WTC11 (cell line): ENCODE results near the gene NWD2. TPM values are rescaled to one million over a fixed set of nuclear protein-coding genes. Genes with fewer than 3 reads are reported as not detected.
A peak's percentile ranks its signal among the peaks of the same experiment; 100 is the strongest.

Experiments
- ATAC-seq: fragments of 200-7000 bp; cut with Tn5 transposase; 2 replicates; pipeline ENCODE4 v1.10.0; 2021; ENCODE audit warnings: mild to moderate bottlenecking, moderate library complexity
- CTCF ChIA-PET: fragments of 300-600 bp; sonication (Branson Sonifier 250); formaldehyde crosslinking; loops from one replicate; lab custom pipeline; 2021; ENCODE audit warnings: antibody characterized with exemption; lab: Charles Lee
- POLR2A ChIA-PET: fragments of 350-600 bp; sonication (Branson Sonifier 250); formaldehyde crosslinking; loops from one replicate; lab custom pipeline; 2021; ENCODE audit warnings: antibody characterized with exemption; lab: Charles Lee
- DNase-seq: peaks from one replicate; pipeline ENCODE4 v3.0.0; 2021; ENCODE audit warnings: low spot score
- H3K27ac Mint-ChIP-seq: 2 replicates; pipeline ENCODE4 v1.8.0; 2021; ENCODE audit warnings: mixed read lengths
- H3K27me3 Mint-ChIP-seq: 2 replicates; pipeline ENCODE4 v1.8.0; 2021; ENCODE audit warnings: low read depth, mild to moderate bottlenecking, moderate library complexity, mixed read lengths
- H3K36me3 Mint-ChIP-seq: 2 replicates; pipeline ENCODE4 v1.8.0; 2021; ENCODE audit warnings: mixed read lengths
- H3K4me1 Mint-ChIP-seq: 2 replicates; pipeline ENCODE4 v1.8.0; 2022; ENCODE audit warnings: mixed read lengths
- H3K4me3 Mint-ChIP-seq: 2 replicates; pipeline ENCODE4 v1.8.0; 2021; ENCODE audit warnings: mild to moderate bottlenecking, moderate library complexity, mixed read lengths
- H3K9me3 Mint-ChIP-seq: 2 replicates; pipeline ENCODE4 v1.8.0; 2021; ENCODE audit warnings: mixed read lengths
- ATF1 ChIP-seq: sonication (generic); formaldehyde crosslinking; IDR thresholded peaks from 2 replicates; pipeline ENCODE4 v1.8.1; 2023; ENCODE audit warnings: mild to moderate bottlenecking, moderate library complexity, missing genetic modification reagents
- ATF6 ChIP-seq: sonication (generic); formaldehyde crosslinking; IDR thresholded peaks from 2 replicates; pipeline ENCODE4 v1.8.1; 2023; ENCODE audit warnings: mild to moderate bottlenecking, missing genetic modification reagents
- CDX4 ChIP-seq: fragments of 250-450 bp; sonication (Bioruptor Pico); IDR thresholded peaks from 2 replicates; pipeline ENCODE4 v1.9.0; 2021; ENCODE audit warnings: moderate library complexity, mild to moderate bottlenecking, inconsistent platforms, borderline replicate concordance
- CTCF ChIP-seq: fragments of 200-600 bp; IDR thresholded peaks from 2 replicates; pipeline ENCODE4 v1.8.0; 2022; ENCODE audit warnings: antibody characterized with exemption
- ERG ChIP-seq: fragments of 250-450 bp; sonication (Bioruptor Pico); IDR thresholded peaks from 2 replicates; pipeline ENCODE4 v1.8.0; 2021; ENCODE audit warnings: mild to moderate bottlenecking
- ESRRA ChIP-seq: sonication (generic); formaldehyde crosslinking; IDR thresholded peaks from 2 replicates; pipeline ENCODE4 v1.8.1; 2022; ENCODE audit warnings: mild to moderate bottlenecking, missing genetic modification reagents, borderline replicate concordance
- FOXP1 ChIP-seq: sonication (generic); formaldehyde crosslinking; IDR thresholded peaks from 2 replicates; pipeline ENCODE4 v1.8.0; 2022; ENCODE audit warnings: missing genetic modification reagents, mild to moderate bottlenecking, moderate library complexity, borderline replicate concordance
- GRHL2 ChIP-seq: fragments of 250-450 bp; sonication (Bioruptor Pico); IDR thresholded peaks from 2 replicates; pipeline ENCODE4 v1.8.0; 2022; ENCODE audit warnings: mild to moderate bottlenecking, moderate library complexity; ENCODE audit not compliant: insufficient replicate concordance, severe bottlenecking
- IRF2 ChIP-seq: sonication (generic); formaldehyde crosslinking; IDR thresholded peaks from 2 replicates; pipeline ENCODE4 v1.8.0; 2022; ENCODE audit warnings: low read depth, missing genetic modification reagents, borderline replicate concordance
- JAZF1 ChIP-seq: fragments of 250-450 bp; sonication (Bioruptor Pico); IDR thresholded peaks from 2 replicates; pipeline ENCODE4 v1.9.0; 2021; ENCODE audit warnings: moderate library complexity, mild to moderate bottlenecking, inconsistent platforms
- MAX ChIP-seq: sonication (generic); formaldehyde crosslinking; IDR thresholded peaks from 2 replicates; pipeline ENCODE4 v1.8.0; 2022; ENCODE audit warnings: mild to moderate bottlenecking, missing genetic modification reagents
- MXD4 ChIP-seq: fragments of 250-450 bp; sonication (Bioruptor Pico); IDR thresholded peaks from 2 replicates; pipeline ENCODE4 v1.8.0; 2021; ENCODE audit warnings: mild to moderate bottlenecking, moderate library complexity, borderline replicate concordance
- RELA ChIP-seq: sonication (generic); formaldehyde crosslinking; IDR thresholded peaks from 2 replicates; pipeline ENCODE4 v1.8.1; 2022; ENCODE audit warnings: missing genetic modification reagents, mild to moderate bottlenecking, borderline replicate concordance
- ZNF121 ChIP-seq: sonication (generic); formaldehyde crosslinking; IDR thresholded peaks from 2 replicates; pipeline ENCODE4 v1.8.0; 2023; ENCODE audit warnings: missing genetic modification reagents
- ZNF281 ChIP-seq: sonication (generic); formaldehyde crosslinking; IDR thresholded peaks from 2 replicates; pipeline ENCODE4 v1.8.0; 2023; ENCODE audit warnings: mild to moderate bottlenecking, missing genetic modification reagents
- ZNF317 ChIP-seq: sonication (generic); formaldehyde crosslinking; IDR thresholded peaks from 2 replicates; pipeline ENCODE4 v1.8.1; 2023; ENCODE audit warnings: low read depth, mild to moderate bottlenecking, moderate library complexity, missing genetic modification reagents, borderline replicate concordance
- ZNF671 ChIP-seq: fragments of 250-450 bp; sonication (Bioruptor Pico); IDR thresholded peaks from 2 replicates; pipeline ENCODE4 v1.8.0; 2021; ENCODE audit warnings: mild to moderate bottlenecking
- ZSCAN18 ChIP-seq: fragments of 250-450 bp; sonication (Bioruptor Pico); IDR thresholded peaks from 2 replicates; pipeline ENCODE4 v2.1.2; 2022; ENCODE audit warnings: mild to moderate bottlenecking, moderate library complexity
- total RNA-seq: library from RNA; stranded (reverse); gene quantifications from 3 replicates; pipeline ENCODE4 v1.2.3, GENCODE V29; 2021

NWD2 gene
- total RNA-seq, 1 experiment from 2014 or later: 0.07 TPM

- Mint-ChIP-seq H3K4me3 (no peak overlapping the region), H3K27me3 (peaks cover 47% of the 10 kb centered on the region), H3K27ac (no peak overlapping the region), H3K9me3 (no peaks in the 10 kb centered on the region)
- DNase-seq (no peak), ATAC-seq (no peak)
- ChIA-PET CTCF (no interaction called here), POLR2A (interaction anchor here (0.6 kb wide), 1 partner anchor 1350 kb away, joined by 3 read pairs; no protein-coding TSS in a partner anchor)
- TF ChIP-seq MXD4 (CRISPR knock-in tag): no peak
- TF ChIP-seq ATF6: no peak
- no peak for TF ChIP-seq ZNF281 (CRISPR knock-in tag)
- no peak for TF ChIP-seq ZSCAN18 (CRISPR knock-in tag)
- TF ChIP-seq MAX (CRISPR knock-in tag): no peak
- TF ChIP-seq ERG: no peak
- no peak for TF ChIP-seq RELA (CRISPR knock-in tag)
- TF ChIP-seq JAZF1 (CRISPR knock-in tag): no peak
- no peak for TF ChIP-seq ATF1 (CRISPR knock-in tag)
- no peak for TF ChIP-seq ZNF317
- no peak for TF ChIP-seq ZNF121 (CRISPR knock-in tag)
- TF ChIP-seq GRHL2 (CRISPR knock-in tag): no peak
- no peak for TF ChIP-seq ESRRA (CRISPR knock-in tag)
- TF ChIP-seq IRF2 (CRISPR knock-in tag): no peak
- no peak for TF ChIP-seq FOXP1
- no peak for TF ChIP-seq ZNF671
- TF ChIP-seq, all 79 proteins: peak for 0
- H3K36me3 Mint-ChIP-seq: no peaks in the 10 kb centered on the region
- H3K4me1 Mint-ChIP-seq: peaks cover 15% of the 10 kb centered on the region
Measured at GRCh38 chr4:37451656-37452055, 207.1 kb downstream of the NWD2 start.

GRCh38 chr4:37452952-37453280 lies 208.4 kb downstream of the NWD2 start:
- peak; percentile 36; the same call in 1 of the 2 replicates for TF ChIP-seq CTCF
- TF ChIP-seq CDX4 (CRISPR knock-in tag): no peak
- Mint-ChIP-seq H3K4me3 (peak overlapping the region; percentile 73), H3K27ac (no peak overlapping the region), H3K9me3 (no peaks in the 10 kb centered on the region), H3K27me3 (peaks cover 50% of the 10 kb centered on the region), H3K4me1 (peaks cover 15% of the 10 kb centered on the region), H3K36me3 (no peaks in the 10 kb centered on the region)
- CTCF ChIA-PET: interaction anchor here (0.5 to 2.7 kb wide), 30 partner anchors 10 to 676 kb away, joined by 3 to 28 read pairs (median 4); partner anchors contain the start of gene PGM2
- ATAC-seq: peak; percentile 72
- peak; percentile 45 for DNase-seq
- POLR2A ChIA-PET: interaction anchor here (0.5 kb wide), 1 partner anchor 159 kb away, joined by 5 read pairs; no protein-coding TSS in a partner anchor
